ENCODE data around the gene SENP3.
A peak's percentile ranks its signal among the peaks of the same experiment; 100 is the strongest.
"Not testable (repeated sequence)": the region's sequence is repeated elsewhere in the genome, so short reads cannot be mapped to it uniquely, and the experiment has no call there.

The SENP3 gene

GRCh38 chr17:7592422-7593021 is 30.8 kb downstream of the SENP3 start:
- DNase-seq (ENCODE audit: low read depth in 1 of 2, low spot score in 1 of 2) = no peak

GRCh38 chr17:7593296-7593695 is 31.6 kb downstream of the SENP3 start:
- no peak for DNase-seq (ENCODE audit: low read depth in 1 of 2, low spot score in 1 of 2)

GRCh38 chr17:7597561-7597960 is 35.8 kb downstream of the SENP3 start:
- not testable (repeated sequence) for DNase-seq (ENCODE audit: low read depth in 1 of 2, low spot score in 1 of 2)

- no peak for DNase-seq (ENCODE audit: low read depth in 1 of 2, low spot score in 1 of 2)
These were observed 44.6 kb downstream of the SENP3 start for GRCh38 chr17:7606280-7606679.

- DNase-seq (ENCODE audit: low read depth in 1 of 2, low spot score in 1 of 2) = no peak
These were observed 48.9 kb downstream of the SENP3 start for GRCh38 chr17:7610641-7611040.

GRCh38 chr17:7611635-7612293 is 50.0 kb downstream of the SENP3 start:
- no peak for DNase-seq (ENCODE audit: low read depth in 1 of 2, low spot score in 1 of 2)

GRCh38 chr17:7612294-7612640 is 50.5 kb downstream of the SENP3 start:
- no peak for DNase-seq (ENCODE audit: low read depth in 1 of 2, low spot score in 1 of 2)

- no peak for DNase-seq (ENCODE audit: low read depth in 1 of 2, low spot score in 1 of 2)
These were observed 52.2 kb downstream of the SENP3 start for GRCh38 chr17:7613769-7614424.

- DNase-seq (ENCODE audit: low read depth in 1 of 2, low spot score in 1 of 2) = peak; percentile 97 to 98
These were observed 52.9 kb downstream of the SENP3 start, which contains the start of gene FXR2 for GRCh38 chr17:7614425-7615264. FXR2 (minus strand) TSS chr17:7614897; CDS start chr17:7614532, 365 bp downstream.

GRCh38 chr17:7615265-7615747 is 53.6 kb downstream of the SENP3 start:
- no peak for DNase-seq (ENCODE audit: low read depth in 1 of 2, low spot score in 1 of 2)

GRCh38 chr17:7618608-7619007 is 56.9 kb downstream of the SENP3 start:
- DNase-seq (ENCODE audit: low read depth in 1 of 2, low spot score in 1 of 2) = no peak

GRCh38 chr17:7620835-7621234 is 59.1 kb downstream of the SENP3 start:
- no peak for DNase-seq (ENCODE audit: low read depth in 1 of 2, low spot score in 1 of 2)
